Mucosa of stomach (tissue), 1 donor: Measurements from ENCODE around the gene APOB.

Experiments
- H3K27me3 ChIP-seq: one replicate; pipeline ENCODE4 v1.7.0; 2013; ENCODE audit warnings: mild to moderate bottlenecking, low read length; ENCODE audit not compliant: control insufficient read depth, insufficient read depth
- H3K36me3 ChIP-seq: one replicate; pipeline ENCODE4 v1.7.0; 2013; ENCODE audit warnings: low read length; ENCODE audit not compliant: control insufficient read depth, insufficient read depth
- H3K4me1 ChIP-seq: one replicate; pipeline ENCODE4 v1.7.0; 2013; ENCODE audit warnings: mild to moderate bottlenecking, low read length; ENCODE audit not compliant: control insufficient read depth, insufficient read depth
- H3K4me3 ChIP-seq: one replicate; pipeline ENCODE4 v1.7.0; 2013; ENCODE audit warnings: low read length
- H3K9ac ChIP-seq: one replicate; pipeline ENCODE4 v1.7.0; 2013; ENCODE audit warnings: mild to moderate bottlenecking, low read length, moderate library complexity
- H3K9me3 ChIP-seq: one replicate; pipeline ENCODE4 v1.7.0; 2013; ENCODE audit warnings: mild to moderate bottlenecking, low read length, moderate library complexity; ENCODE audit not compliant: control insufficient read depth
- donor health status: Pancreatic carcinoma.

The APOB gene

GRCh38 chr2:21043744-21044532 is at the start of gene APOB:
TSS of gene APOB (minus strand) at chr2:21044073. CDS start at chr2:21043945, 128 bp downstream.
- no peaks in the 10 kb centered on the region for H3K36me3 ChIP-seq
- no peaks in the 10 kb centered on the region for H3K9me3 ChIP-seq
- peaks cover 9% of the 10 kb centered on the region for H3K4me1 ChIP-seq
- H3K27me3 ChIP-seq, result peaks cover 21% of the 10 kb centered on the region
- H3K9ac ChIP-seq, result no peak within 1 kb of the TSS
- no peak within 1 kb of the TSS for H3K4me3 ChIP-seq

GRCh38 chr2:21092308-21092869 is 48.5 kb upstream of the APOB start:
- Histone ChIP-seq H3K36me3 (no peaks in the 10 kb centered on the region), H3K9ac (no peak overlapping the region), H3K4me1 (no peaks in the 10 kb centered on the region), H3K9me3 (no peaks in the 10 kb centered on the region), H3K27me3 (no peaks in the 10 kb centered on the region), H3K4me3 (no peak overlapping the region)

GRCh38 chr2:21084401-21084800 is 40.5 kb upstream of the APOB start:
- Histone ChIP-seq H3K9me3 (no peaks in the 10 kb centered on the region), H3K9ac (no peak overlapping the region), H3K36me3 (no peaks in the 10 kb centered on the region)

GRCh38 chr2:21083482-21083881 is 39.6 kb upstream of the APOB start:
- H3K9me3 ChIP-seq, result no peaks in the 10 kb centered on the region
- no peak overlapping the region for H3K4me3 ChIP-seq
- H3K4me1 ChIP-seq, result no peaks in the 10 kb centered on the region
- H3K9ac ChIP-seq, result no peak overlapping the region
- H3K27me3 ChIP-seq, result no peaks in the 10 kb centered on the region
- H3K36me3 ChIP-seq, result no peaks in the 10 kb centered on the region

More at GRCh38 chr2:21084401-21084800, 40.5 kb upstream of the APOB start:
- Histone ChIP-seq H3K4me3 (no peak overlapping the region), H3K4me1 (no peaks in the 10 kb centered on the region), H3K27me3 (no peaks in the 10 kb centered on the region)

- Histone ChIP-seq H3K9ac (no peak overlapping the region), H3K9me3 (no peaks in the 10 kb centered on the region), H3K27me3 (no peaks in the 10 kb centered on the region), H3K4me1 (no peaks in the 10 kb centered on the region), H3K4me3 (no peak overlapping the region), H3K36me3 (no peaks in the 10 kb centered on the region)
These were observed 34.4 kb upstream of the APOB start for GRCh38 chr2:21078296-21078695.

GRCh38 chr2:21072477-21073242 is 28.8 kb upstream of the APOB start:
- no peaks in the 10 kb centered on the region for H3K9me3 ChIP-seq
- H3K27me3 ChIP-seq, result no peaks in the 10 kb centered on the region
- H3K4me1 ChIP-seq, result no peaks in the 10 kb centered on the region
- H3K9ac ChIP-seq, result no peak overlapping the region
- no peak overlapping the region for H3K4me3 ChIP-seq
- no peaks in the 10 kb centered on the region for H3K36me3 ChIP-seq

- Histone ChIP-seq H3K36me3 (no peaks in the 10 kb centered on the region), H3K4me3 (no peak overlapping the region), H3K9me3 (no peaks in the 10 kb centered on the region), H3K4me1 (no peaks in the 10 kb centered on the region), H3K9ac (no peak overlapping the region), H3K27me3 (no peaks in the 10 kb centered on the region)
These were observed 26.7 kb upstream of the APOB start for GRCh38 chr2:21070341-21071257.

- H3K9me3 ChIP-seq, result no peaks in the 10 kb centered on the region
- H3K27me3 ChIP-seq, result no peaks in the 10 kb centered on the region
- H3K4me1 ChIP-seq, result no peaks in the 10 kb centered on the region
- no peak overlapping the region for H3K9ac ChIP-seq
- no peaks in the 10 kb centered on the region for H3K36me3 ChIP-seq
- H3K4me3 ChIP-seq, result no peak overlapping the region
These were observed 26.0 kb upstream of the APOB start for GRCh38 chr2:21069746-21070340.

- Histone ChIP-seq H3K36me3 (no peaks in the 10 kb centered on the region), H3K27me3 (no peaks in the 10 kb centered on the region), H3K4me1 (no peaks in the 10 kb centered on the region), H3K9ac (no peak overlapping the region), H3K9me3 (no peaks in the 10 kb centered on the region), H3K4me3 (no peak overlapping the region)
These were observed 24.1 kb upstream of the APOB start for GRCh38 chr2:21067859-21068537.

- Histone ChIP-seq H3K36me3 (no peaks in the 10 kb centered on the region), H3K4me1 (no peaks in the 10 kb centered on the region)
These were observed 23.3 kb upstream of the APOB start for GRCh38 chr2:21067125-21067524.

More at GRCh38 chr2:21067125-21067524, 23.3 kb upstream of the APOB start:
- Histone ChIP-seq H3K9me3 (no peaks in the 10 kb centered on the region), H3K4me3 (no peak overlapping the region), H3K27me3 (no peaks in the 10 kb centered on the region), H3K9ac (no peak overlapping the region)
